NOMO-1 treated with dmso at 0.1 percent for 144 hours (cell line): ENCODE measurements around the gene PRRG3.

ENCODE experiments used
- DNase-seq: peaks from one replicate; lab custom pipeline; 2025; ENCODE audit not compliant: unreplicated experiment; lab: John Stamatoyannopoulos, UW

PRRG3 gene

GRCh38 chrX:151704041-151704663 is 8.9 kb downstream of the PRRG3 start:
- DNase-seq, result no peak

GRCh38 chrX:151708821-151709220 is 13.6 kb downstream of the PRRG3 start:
- DNase-seq, result no peak

GRCh38 chrX:151710457-151710856 is 15.2 kb downstream of the PRRG3 start:
- no peak for DNase-seq

- DNase-seq, result no peak
Observed at GRCh38 chrX:151711154-151711553, 15.9 kb downstream of the PRRG3 start.

GRCh38 chrX:151711787-151712186 is 16.5 kb downstream of the PRRG3 start:
- DNase-seq, result no peak

GRCh38 chrX:151712253-151712652 is 17.0 kb downstream of the PRRG3 start:
- DNase-seq, result no peak

- no peak for DNase-seq
Observed at GRCh38 chrX:151713849-151714248, 18.6 kb downstream of the PRRG3 start.

- no peak for DNase-seq
Observed at GRCh38 chrX:151714362-151714761, 19.1 kb downstream of the PRRG3 start.

- no peak for DNase-seq
Observed at GRCh38 chrX:151715752-151716151, 20.5 kb downstream of the PRRG3 start, which contains the start of gene FATE1. Gene FATE1, plus strand, starts transcription at chrX:151716035. Its CDS starts 85 bp downstream, at chrX:151716120.

GRCh38 chrX:151722241-151722846 is 27.1 kb downstream of the PRRG3 start:
- DNase-seq, result no peak

- DNase-seq, result no peak
Observed at GRCh38 chrX:151723156-151723760, 28.0 kb downstream of the PRRG3 start.

- DNase-seq, result no peak
Observed at GRCh38 chrX:151724563-151725337, 29.5 kb downstream of the PRRG3 start.

- no peak for DNase-seq
Observed at GRCh38 chrX:151725338-151725614, 30.0 kb downstream of the PRRG3 start.

GRCh38 chrX:151726751-151727150 is 31.5 kb downstream of the PRRG3 start:
- DNase-seq, result no peak

- no peak for DNase-seq
Observed at GRCh38 chrX:151727346-151727745, 32.1 kb downstream of the PRRG3 start.

- DNase-seq, result no peak
Observed at GRCh38 chrX:151729056-151729725, 33.9 kb downstream of the PRRG3 start.

- DNase-seq, result no peak
Observed at GRCh38 chrX:151734446-151734845, 39.2 kb downstream of the PRRG3 start, which contains the start of gene CNGA2. Gene CNGA2, plus strand, starts transcription at chrX:151734746. Its CDS starts 3,738 bp downstream, at chrX:151738484.

- no peak for DNase-seq
Observed at GRCh38 chrX:151735219-151735618, 40.0 kb downstream of the PRRG3 start.

- no peak for DNase-seq
Observed at GRCh38 chrX:151736685-151737084, 41.4 kb downstream of the PRRG3 start.

- DNase-seq, result no peak
Observed at GRCh38 chrX:151737494-151737893, 42.2 kb downstream of the PRRG3 start.

- no peak for DNase-seq
Observed at GRCh38 chrX:151738751-151739150, 43.5 kb downstream of the PRRG3 start.
